ENCODE results near the gene CCDC91.

Gene CCDC91

GRCh38 chr12:28239918-28240317 is 49.7 kb downstream of the CCDC91 start:
- DNase-seq (ENCODE audit: extremely low spot score): no peak
- ChIA-PET POLR2A (no interaction called here), CTCF (no interaction called here)
- TF ChIP-seq CTBP1 (IDR thresholded peaks at IDR 0.05; ENCODE audit: borderline replicate concordance) (no peak), HDGF (IDR thresholded peaks at IDR 0.05; ENCODE audit: borderline replicate concordance) (no peak), NFRKB (IDR thresholded peaks at IDR 0.05) (no peak), SUZ12 (IDR thresholded peaks at IDR 0.05) (no peak), SP1 (IDR thresholded peaks at IDR 0.05) (no peak), LEF1 (IDR thresholded peaks at IDR 0.05; ENCODE audit: borderline replicate concordance) (no peak), L3MBTL2 (conservative IDR thresholded peaks at IDR 0.05) (no peak), TARDBP (IDR thresholded peaks at IDR 0.05) (no peak), ZNF384 (IDR thresholded peaks at IDR 0.05) (no peak), ARNT (IDR thresholded peaks at IDR 0.05) (no peak), FOXM1 (IDR thresholded peaks at IDR 0.05; ENCODE audit: borderline replicate concordance) (no peak), FOXA1 (IDR thresholded peaks at IDR 0.05) (no peak), ELF4 (IDR thresholded peaks at IDR 0.05) (no peak), PKNOX1 (IDR thresholded peaks at IDR 0.05) (no peak), FOXK2 (IDR thresholded peaks at IDR 0.05) (no peak), BHLHE40 (IDR thresholded peaks at IDR 0.05; ENCODE audit: borderline replicate concordance) (no peak)

GRCh38 chr12:28240853-28241252 is 50.6 kb downstream of the CCDC91 start:
- DNase-seq (ENCODE audit: extremely low spot score): no peak
- CTCF ChIA-PET: no interaction called here
- TF ChIP-seq HDGF (IDR thresholded peaks at IDR 0.05; ENCODE audit: borderline replicate concordance) (no peak), FOXA1 (IDR thresholded peaks at IDR 0.05) (no peak), ELF4 (IDR thresholded peaks at IDR 0.05) (no peak), FOXK2 (IDR thresholded peaks at IDR 0.05) (no peak), SUZ12 (IDR thresholded peaks at IDR 0.05) (no peak), ARNT (IDR thresholded peaks at IDR 0.05) (no peak), BHLHE40 (IDR thresholded peaks at IDR 0.05; ENCODE audit: borderline replicate concordance) (no peak), LEF1 (IDR thresholded peaks at IDR 0.05; ENCODE audit: borderline replicate concordance) (no peak), FOXM1 (IDR thresholded peaks at IDR 0.05; ENCODE audit: borderline replicate concordance) (no peak), CTBP1 (IDR thresholded peaks at IDR 0.05; ENCODE audit: borderline replicate concordance) (no peak), PKNOX1 (IDR thresholded peaks at IDR 0.05) (no peak), L3MBTL2 (conservative IDR thresholded peaks at IDR 0.05) (no peak), NFRKB (IDR thresholded peaks at IDR 0.05) (no peak), TARDBP (IDR thresholded peaks at IDR 0.05) (no peak), SP1 (IDR thresholded peaks at IDR 0.05) (no peak), ZNF384 (IDR thresholded peaks at IDR 0.05) (no peak)
- POLR2A ChIA-PET: no interaction called here

GRCh38 chr12:28242129-28242495 is 51.9 kb downstream of the CCDC91 start:
- DNase-seq (ENCODE audit: extremely low spot score): no peak
- CTCF ChIA-PET: no interaction called here
- TF ChIP-seq LEF1 (IDR thresholded peaks at IDR 0.05; ENCODE audit: borderline replicate concordance): no peak
- TF ChIP-seq PKNOX1 (IDR thresholded peaks at IDR 0.05): no peak
- no peak for TF ChIP-seq FOXM1 (IDR thresholded peaks at IDR 0.05; ENCODE audit: borderline replicate concordance)
- no peak for TF ChIP-seq FOXK2 (IDR thresholded peaks at IDR 0.05)
- no peak for TF ChIP-seq BHLHE40 (IDR thresholded peaks at IDR 0.05; ENCODE audit: borderline replicate concordance)
- TF ChIP-seq TARDBP (IDR thresholded peaks at IDR 0.05): no peak
- TF ChIP-seq ELF4 (IDR thresholded peaks at IDR 0.05): no peak
- TF ChIP-seq FOXA1 (IDR thresholded peaks at IDR 0.05): no peak
- TF ChIP-seq SUZ12 (IDR thresholded peaks at IDR 0.05): no peak
- TF ChIP-seq ARNT (IDR thresholded peaks at IDR 0.05): no peak
- no peak for TF ChIP-seq CTBP1 (IDR thresholded peaks at IDR 0.05; ENCODE audit: borderline replicate concordance)
- no peak for TF ChIP-seq NFRKB (IDR thresholded peaks at IDR 0.05)
- TF ChIP-seq SP1 (IDR thresholded peaks at IDR 0.05): no peak
- TF ChIP-seq ZNF384 (IDR thresholded peaks at IDR 0.05): no peak
- no peak for TF ChIP-seq L3MBTL2 (conservative IDR thresholded peaks at IDR 0.05)
- no peak for TF ChIP-seq HDGF (IDR thresholded peaks at IDR 0.05; ENCODE audit: borderline replicate concordance)
- POLR2A ChIA-PET: no interaction called here

GRCh38 chr12:28242496-28243309 is 52.4 kb downstream of the CCDC91 start:
- DNase-seq (ENCODE audit: extremely low spot score): no peak
- CTCF ChIA-PET: no interaction called here
- POLR2A ChIA-PET: no interaction called here
- no peak for TF ChIP-seq FOXA1 (IDR thresholded peaks at IDR 0.05)
- TF ChIP-seq BHLHE40 (IDR thresholded peaks at IDR 0.05; ENCODE audit: borderline replicate concordance): no peak
- TF ChIP-seq SP1 (IDR thresholded peaks at IDR 0.05): no peak
- no peak for TF ChIP-seq PKNOX1 (IDR thresholded peaks at IDR 0.05)
- TF ChIP-seq NFRKB (IDR thresholded peaks at IDR 0.05): no peak
- TF ChIP-seq FOXK2 (IDR thresholded peaks at IDR 0.05): no peak
- TF ChIP-seq SUZ12 (IDR thresholded peaks at IDR 0.05): no peak
- TF ChIP-seq L3MBTL2 (conservative IDR thresholded peaks at IDR 0.05): no peak
- no peak for TF ChIP-seq ZNF384 (IDR thresholded peaks at IDR 0.05)
- TF ChIP-seq ARNT (IDR thresholded peaks at IDR 0.05): no peak
- no peak for TF ChIP-seq TARDBP (IDR thresholded peaks at IDR 0.05)
- TF ChIP-seq CTBP1 (IDR thresholded peaks at IDR 0.05; ENCODE audit: borderline replicate concordance): no peak
- no peak for TF ChIP-seq FOXM1 (IDR thresholded peaks at IDR 0.05; ENCODE audit: borderline replicate concordance)
- no peak for TF ChIP-seq HDGF (IDR thresholded peaks at IDR 0.05; ENCODE audit: borderline replicate concordance)
- no peak for TF ChIP-seq ELF4 (IDR thresholded peaks at IDR 0.05)
- TF ChIP-seq LEF1 (IDR thresholded peaks at IDR 0.05; ENCODE audit: borderline replicate concordance): no peak

- ChIA-PET CTCF (no interaction called here), POLR2A (no interaction called here)
- DNase-seq (ENCODE audit: extremely low spot score): no peak
- no peak for TF ChIP-seq ZNF384 (IDR thresholded peaks at IDR 0.05)
- TF ChIP-seq ELF4 (IDR thresholded peaks at IDR 0.05): no peak
- TF ChIP-seq NFRKB (IDR thresholded peaks at IDR 0.05): no peak
- no peak for TF ChIP-seq PKNOX1 (IDR thresholded peaks at IDR 0.05)
- TF ChIP-seq LEF1 (IDR thresholded peaks at IDR 0.05; ENCODE audit: borderline replicate concordance): no peak
- no peak for TF ChIP-seq SP1 (IDR thresholded peaks at IDR 0.05)
- no peak for TF ChIP-seq L3MBTL2 (conservative IDR thresholded peaks at IDR 0.05)
- TF ChIP-seq FOXK2 (IDR thresholded peaks at IDR 0.05): no peak
- no peak for TF ChIP-seq BHLHE40 (IDR thresholded peaks at IDR 0.05; ENCODE audit: borderline replicate concordance)
- TF ChIP-seq FOXA1 (IDR thresholded peaks at IDR 0.05): no peak
- TF ChIP-seq TARDBP (IDR thresholded peaks at IDR 0.05): no peak
- no peak for TF ChIP-seq FOXM1 (IDR thresholded peaks at IDR 0.05; ENCODE audit: borderline replicate concordance)
- TF ChIP-seq SUZ12 (IDR thresholded peaks at IDR 0.05): no peak
- TF ChIP-seq ARNT (IDR thresholded peaks at IDR 0.05): no peak
Observed at GRCh38 chr12:28243310-28243633, 53.0 kb downstream of the CCDC91 start.
